Body of pancreas (tissue), 4 donors: ENCODE measurements around the gene HPSE2. TPM values are rescaled to one million over a fixed set of nuclear protein-coding genes. Genes with fewer than 3 reads are reported as not detected.

ENCODE experiments used
- ATAC-seq: fragments of 150-250 bp; one replicate; pipeline ENCODE4 v1.9.1; 2016
- DNase-seq, 4 donors: peaks; one replicate each; pipeline ENCODE4 v3.0.0-alpha.2; 2019
- H3K27ac ChIP-seq, 4 donors: fragments of 200-600 bp; sonication (generic); 1 replicate in 3 of 4; 2 replicates in 1 of 4; pipeline versions ENCODE4 v1.5.1 to v1.6.1; 2016 to 2019; ENCODE audit warnings: mild to moderate bottlenecking in 1 of 4, mixed read lengths in 1 of 4, moderate library complexity in 1 of 4
- H3K27me3 ChIP-seq, 2 donors: fragments of 200-600 bp; sonication (generic); one replicate each; pipeline ENCODE4 v1.6.0; 2016; ENCODE audit warnings: mild to moderate bottlenecking in 1 of 2
- H3K36me3 ChIP-seq, 2 donors: fragments of 200-600 bp; sonication (generic); replicated peaks in 1 of 2; 2 replicates each; pipeline ENCODE4 v1.5.1; 2016; ENCODE audit warnings: low read depth in 2 of 2; ENCODE audit not compliant: insufficient read depth in 1 of 2
- H3K4me1 ChIP-seq: fragments of 200-600 bp; sonication (generic); one replicate; pipeline ENCODE4 v1.6.0; 2016
- H3K4me3 ChIP-seq, 2 donors: fragments of 200-600 bp; sonication (generic); 1 replicate in 1 of 2; 2 replicates in 1 of 2; pipeline ENCODE4 v1.5.1; 2016 to 2019
- H3K9me3 ChIP-seq, 3 donors: fragments of 200-600 bp; sonication (generic); 1 replicate in 2 of 3; 2 replicates in 1 of 3; pipeline ENCODE4 v1.5.1; 2016
- CTCF ChIP-seq, 7 experiments: fragments of 450-650 bp in 4 of 7; fragments of 200-600 bp in 3 of 7; sonication (generic) in 3 of 7; IDR thresholded peaks; one replicate each; pipeline ENCODE4 v1.5.1; 2016 to 2019; ENCODE audit warnings: antibody characterized with exemption in 7 of 7
- POLR2A ChIP-seq, 3 donors: fragments of 450-650 bp; IDR thresholded peaks; one replicate each; pipeline ENCODE4 v1.6.1; 2016; ENCODE audit warnings: antibody characterized with exemption in 3 of 3, mild to moderate bottlenecking in 2 of 3
- WGBS, 2 donors: methylation state at CpG; one replicate each; pipeline ENCODE4 v1.1.5; 2017; 5-methylcytosine and 5-hydroxymethylcytosine counted together
- intact Hi-C: fragments of 100-400 bp; cut with DNase I; formaldehyde crosslinking; loops from one replicate; pipeline ENCODE4 v1.15.1; 2023
- total RNA-seq, 2 donors: library from RNA; depleted of rRNA; stranded (reverse); fragments of >200 nt; gene quantifications; one replicate each; pipeline ENCODE4 v1.1.0, GENCODE V29; 2016

HPSE2 gene
- total RNA-seq, 2 donors from 2014 or later: not detected

DNA sequence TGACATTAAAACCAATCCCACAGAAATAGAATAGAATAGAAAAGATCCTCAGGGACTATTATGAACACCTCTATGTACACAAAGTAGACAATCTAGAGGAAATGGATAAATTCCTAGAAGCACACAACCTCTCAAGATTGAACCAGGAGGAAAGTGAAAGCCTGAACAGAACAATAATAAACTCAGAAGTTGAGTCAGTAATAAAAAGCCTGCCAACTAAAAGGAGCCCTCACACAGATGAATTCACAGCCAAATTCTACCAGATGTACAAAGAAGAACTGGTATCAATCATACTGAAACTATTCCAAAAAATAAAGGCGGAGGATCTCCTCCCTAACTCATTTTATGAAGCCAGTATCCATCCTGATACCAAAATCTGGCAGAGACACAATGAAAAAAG, 568.6 kb downstream of the HPSE2 start:
- Histone ChIP-seq H3K9me3 (no peaks in the 10 kb centered on the region), H3K27ac (no peak overlapping the region), H3K36me3 (no peaks in the 10 kb centered on the region), H3K4me3 (no peak overlapping the region), H3K27me3 (no peaks in the 10 kb centered on the region), H3K4me1 (no peaks in the 10 kb centered on the region)
- DNase-seq (no peak), ATAC-seq (no peak)
- WGBS, 2 donors: 65 to 66% methylated on average over 1 of the region's 1 CpG
- intact Hi-C loops: no loop called here
- TF ChIP-seq POLR2A (IDR thresholded peaks at IDR 0.05) (no peak), CTCF (IDR thresholded peaks at IDR 0.05) (no peak)

- no peak for ATAC-seq
- Histone ChIP-seq H3K4me3 (no peak overlapping the region), H3K4me1 (no peaks in the 10 kb centered on the region), H3K27me3 (no peaks in the 10 kb centered on the region), H3K36me3 (no peaks in the 10 kb centered on the region), H3K27ac (no peak overlapping the region), H3K9me3 (no peaks in the 10 kb centered on the region)
- TF ChIP-seq POLR2A (IDR thresholded peaks at IDR 0.05) (no peak), CTCF (IDR thresholded peaks at IDR 0.05) (no peak)
- DNase-seq: no peak
- intact Hi-C loops: no loop called here
These were observed 569.4 kb downstream of the HPSE2 start for GRCh38 chr10:98666276-98666675.

DNA sequence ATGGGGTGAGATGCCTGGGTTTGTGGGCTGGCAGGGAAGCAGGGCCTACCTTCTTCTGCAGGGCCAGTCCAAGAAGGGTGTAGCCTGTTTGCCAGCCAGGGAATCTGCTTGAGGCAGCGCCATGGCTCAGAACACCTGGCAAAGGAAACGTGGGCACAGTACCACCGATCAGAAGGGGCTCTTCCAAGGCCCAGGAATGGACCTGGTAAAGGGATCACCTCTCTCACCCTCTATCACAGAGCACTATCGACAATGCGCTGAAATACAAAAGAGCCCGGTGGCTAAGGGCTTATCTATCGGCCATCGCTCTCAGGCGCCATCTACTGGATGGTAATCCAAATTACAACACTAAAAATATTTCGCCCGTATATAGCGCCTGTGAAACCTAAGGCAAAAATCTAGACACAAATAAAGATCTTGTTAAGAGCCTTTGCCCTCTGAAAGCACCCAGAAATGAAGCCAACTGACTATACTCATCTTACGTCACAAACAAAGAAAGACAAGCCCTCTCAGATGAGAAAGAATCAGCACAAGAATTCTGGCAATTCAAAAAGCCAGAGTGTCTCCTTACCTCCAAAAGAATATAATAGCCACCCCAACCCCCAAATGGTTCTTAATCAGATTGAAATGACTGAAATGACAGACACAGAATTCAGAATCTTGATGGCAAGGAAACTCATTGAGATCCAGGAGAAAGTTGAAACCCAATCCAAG, 571.2 kb downstream of the HPSE2 start:
- 28 to 45% methylated on average over 13 of the region's 13 CpGs for WGBS, 2 donors
- ATAC-seq (no peak), DNase-seq (peak in 2 of 4 donors; percentile 9 to 19)
- Histone ChIP-seq H3K4me3 (no peak overlapping the region), H3K27me3 (no peaks in the 10 kb centered on the region), H3K36me3 (no peaks in the 10 kb centered on the region), H3K4me1 (no peaks in the 10 kb centered on the region), H3K27ac (no peak overlapping the region), H3K9me3 (no peaks in the 10 kb centered on the region)
- intact Hi-C loops: no loop called here
- peak in 6 of 7 experiments; percentile 32 to 59 (median 42) for TF ChIP-seq CTCF (IDR thresholded peaks at IDR 0.05)
- no peak for TF ChIP-seq POLR2A (IDR thresholded peaks at IDR 0.05)

GRCh38 chr10:98659951-98660350, 575.7 kb downstream of the HPSE2 start:
- no peak for ATAC-seq
- H3K4me3 ChIP-seq: no peak overlapping the region
- H3K36me3 ChIP-seq: no peaks in the 10 kb centered on the region
- intact Hi-C loops: no loop called here
- no peak overlapping the region for H3K27ac ChIP-seq
- no peaks in the 10 kb centered on the region for H3K9me3 ChIP-seq
- H3K4me1 ChIP-seq: no peaks in the 10 kb centered on the region
- no peak for TF ChIP-seq CTCF (IDR thresholded peaks at IDR 0.05)
- no peak for TF ChIP-seq POLR2A (IDR thresholded peaks at IDR 0.05)
- no peak for DNase-seq
- no peaks in the 10 kb centered on the region for H3K27me3 ChIP-seq

DNA sequence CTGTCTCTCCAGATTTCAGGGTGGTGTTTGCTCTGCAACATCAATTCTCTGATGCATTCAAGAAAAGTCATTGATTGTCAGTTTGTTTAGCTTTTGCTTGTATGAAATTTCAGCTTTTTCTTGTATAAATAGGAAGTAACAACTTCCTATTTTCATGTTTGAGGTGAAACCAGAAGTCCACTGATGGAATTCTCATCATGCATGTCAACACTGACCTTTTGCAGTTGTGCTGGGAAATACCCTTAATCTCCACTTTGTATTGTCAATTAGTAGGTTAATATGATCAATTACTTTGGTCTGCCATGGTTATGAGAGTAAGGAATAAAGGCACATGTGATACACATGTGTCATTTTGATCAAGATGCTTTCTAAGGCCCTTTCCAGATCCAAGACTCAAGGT, 580.2 kb downstream of the HPSE2 start:
- ATAC-seq (no peak), DNase-seq (no peak)
- Histone ChIP-seq H3K27ac (no peak overlapping the region), H3K27me3 (no peaks in the 10 kb centered on the region), H3K4me1 (no peaks in the 10 kb centered on the region), H3K36me3 (no peaks in the 10 kb centered on the region), H3K9me3 (no peaks in the 10 kb centered on the region), H3K4me3 (no peak overlapping the region)
- intact Hi-C loops: no loop called here
- no peak for TF ChIP-seq CTCF (IDR thresholded peaks at IDR 0.05)
- no peak for TF ChIP-seq POLR2A (IDR thresholded peaks at IDR 0.05)
